Activated T-cell treated with anti-CD3 and anti-CD28 coated beads for 1 hour (primary cell): Measurements from ENCODE around the gene NUSAP1.
A peak's percentile ranks its signal among the peaks of the same experiment; 100 is the strongest.
"Not testable (repeated sequence)": the region's sequence is repeated elsewhere in the genome, so short reads cannot be mapped to it uniquely, and the experiment has no call there.

Experiments used
- DNase-seq: peaks from one replicate; pipeline ENCODE4 v3.0.0-alpha.2; 2020; ENCODE audit warnings: low read depth

NUSAP1 gene, protein sequence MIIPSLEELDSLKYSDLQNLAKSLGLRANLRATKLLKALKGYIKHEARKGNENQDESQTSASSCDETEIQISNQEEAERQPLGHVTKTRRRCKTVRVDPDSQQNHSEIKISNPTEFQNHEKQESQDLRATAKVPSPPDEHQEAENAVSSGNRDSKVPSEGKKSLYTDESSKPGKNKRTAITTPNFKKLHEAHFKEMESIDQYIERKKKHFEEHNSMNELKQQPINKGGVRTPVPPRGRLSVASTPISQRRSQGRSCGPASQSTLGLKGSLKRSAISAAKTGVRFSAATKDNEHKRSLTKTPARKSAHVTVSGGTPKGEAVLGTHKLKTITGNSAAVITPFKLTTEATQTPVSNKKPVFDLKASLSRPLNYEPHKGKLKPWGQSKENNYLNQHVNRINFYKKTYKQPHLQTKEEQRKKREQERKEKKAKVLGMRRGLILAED

DNA sequence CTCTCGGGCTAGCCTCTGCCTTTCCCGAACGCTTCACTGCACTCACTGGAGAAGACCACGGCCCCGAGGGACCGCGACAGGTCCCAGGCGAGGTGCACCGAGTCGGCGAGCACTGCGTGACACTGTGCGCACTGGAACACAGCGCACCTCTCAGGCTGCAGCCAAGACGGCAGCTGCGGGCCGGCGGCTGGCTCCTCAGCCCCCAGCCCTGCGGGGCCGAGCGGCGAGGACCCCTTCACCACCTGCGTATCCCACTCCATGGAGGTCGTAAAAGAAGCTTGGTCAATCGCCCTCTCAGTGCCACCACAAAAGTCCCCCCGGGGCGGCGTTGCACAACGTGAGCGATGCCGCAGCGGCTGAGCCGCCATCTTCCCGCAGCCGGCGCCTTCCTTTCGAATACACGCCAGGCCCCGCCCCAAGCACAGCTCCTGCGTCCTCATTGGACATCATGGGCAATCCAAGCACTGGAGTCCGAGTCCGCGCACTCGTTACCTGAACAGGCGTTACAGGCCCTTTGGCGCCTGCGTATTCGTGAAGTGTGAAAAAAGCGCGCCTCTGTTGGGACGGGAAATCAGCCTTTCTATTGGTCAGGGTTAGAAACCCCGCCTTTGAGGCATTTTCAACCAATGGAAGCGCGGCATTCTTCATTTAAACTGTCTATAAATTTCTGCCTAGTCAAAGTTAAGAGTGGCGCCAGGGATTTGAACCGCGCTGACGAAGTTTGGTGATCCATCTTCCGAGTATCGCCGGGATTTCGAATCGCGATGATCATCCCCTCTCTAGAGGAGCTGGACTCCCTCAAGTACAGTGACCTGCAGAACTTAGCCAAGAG lies at the start of gene NUSAP1, which contains the start of gene OIP5:
Gene NUSAP1 (plus strand): TSS at position 688 of the 832 bp plus-strand sequence. CDS start 77 bp downstream, at position 765.
Gene OIP5 (minus strand): TSS at position 398 of the 832 bp plus-strand sequence. CDS start 30 bp downstream, at position 368.
- DNase-seq: peak; percentile 95

DNA sequence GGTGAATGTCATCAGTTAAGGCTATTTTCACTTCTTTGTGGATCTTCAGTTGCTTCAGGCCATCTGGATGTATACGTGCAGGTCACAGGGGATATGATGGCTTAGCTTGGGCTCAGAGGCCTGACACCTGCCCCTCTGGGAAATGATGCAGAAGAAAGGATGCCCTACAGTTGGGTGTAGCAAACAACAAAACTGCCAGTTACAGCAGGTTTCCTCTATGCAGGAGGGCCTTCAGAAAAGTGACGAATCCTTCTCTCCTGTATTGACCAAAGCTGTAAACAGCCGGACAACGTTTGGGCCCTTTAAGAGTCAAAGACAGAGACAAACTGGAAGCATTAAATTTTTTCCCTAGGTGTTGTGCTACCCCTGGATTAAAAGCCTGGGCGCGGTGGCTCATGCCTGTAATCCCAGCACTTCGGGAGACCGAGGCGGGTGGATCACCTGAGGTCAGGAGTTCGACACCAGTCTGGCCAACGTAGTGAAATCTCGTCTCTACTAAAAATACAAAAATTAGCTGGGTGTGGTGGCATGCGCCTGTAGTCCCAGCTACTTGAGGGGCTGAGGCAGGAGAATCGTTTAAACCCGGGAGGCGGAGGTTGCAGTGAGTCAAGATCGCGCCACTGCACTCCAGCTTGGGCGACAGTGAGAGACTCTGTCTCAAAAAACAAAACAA lies 49.6 kb upstream of the NUSAP1 start:
- DNase-seq: not testable (repeated sequence)

DNA sequence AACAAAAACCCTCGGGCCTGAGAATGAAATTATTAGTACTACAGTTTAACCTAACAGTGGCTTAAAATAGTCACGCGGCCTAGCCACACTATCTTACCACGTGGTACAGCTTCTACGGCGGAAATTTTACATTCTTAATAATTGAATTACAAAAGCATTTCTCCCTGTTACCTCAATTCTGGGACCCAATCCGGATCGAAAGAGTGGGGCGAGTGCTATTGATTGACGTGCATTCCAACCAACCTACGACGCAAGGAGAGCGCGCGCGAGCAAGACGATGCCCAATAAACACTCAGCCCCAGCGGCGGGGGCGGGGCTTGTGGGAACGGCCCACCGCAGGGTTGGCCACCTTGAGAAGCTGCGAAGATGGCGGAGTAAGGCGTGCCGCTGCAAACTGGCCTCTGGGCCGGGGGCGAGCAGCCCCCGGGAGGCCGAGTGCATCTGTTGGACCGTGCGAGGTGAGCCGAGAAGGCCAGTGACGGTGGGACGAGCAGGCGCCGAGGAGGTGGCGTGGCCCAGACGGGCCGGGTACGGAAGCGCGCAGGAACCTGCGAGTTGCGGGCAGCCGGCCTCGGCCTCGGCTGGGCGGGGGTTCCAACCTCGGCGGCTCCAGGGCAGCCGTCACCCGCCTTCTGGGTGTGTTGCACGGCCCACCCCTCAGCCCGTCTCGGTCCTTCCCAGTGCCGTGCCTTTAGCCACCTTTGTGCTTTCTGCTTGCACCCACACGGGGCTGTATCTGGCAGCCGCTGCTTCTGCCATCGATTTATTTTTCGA lies 48.8 kb upstream of the NUSAP1 start:
- DNase-seq: peak; percentile 97

DNA sequence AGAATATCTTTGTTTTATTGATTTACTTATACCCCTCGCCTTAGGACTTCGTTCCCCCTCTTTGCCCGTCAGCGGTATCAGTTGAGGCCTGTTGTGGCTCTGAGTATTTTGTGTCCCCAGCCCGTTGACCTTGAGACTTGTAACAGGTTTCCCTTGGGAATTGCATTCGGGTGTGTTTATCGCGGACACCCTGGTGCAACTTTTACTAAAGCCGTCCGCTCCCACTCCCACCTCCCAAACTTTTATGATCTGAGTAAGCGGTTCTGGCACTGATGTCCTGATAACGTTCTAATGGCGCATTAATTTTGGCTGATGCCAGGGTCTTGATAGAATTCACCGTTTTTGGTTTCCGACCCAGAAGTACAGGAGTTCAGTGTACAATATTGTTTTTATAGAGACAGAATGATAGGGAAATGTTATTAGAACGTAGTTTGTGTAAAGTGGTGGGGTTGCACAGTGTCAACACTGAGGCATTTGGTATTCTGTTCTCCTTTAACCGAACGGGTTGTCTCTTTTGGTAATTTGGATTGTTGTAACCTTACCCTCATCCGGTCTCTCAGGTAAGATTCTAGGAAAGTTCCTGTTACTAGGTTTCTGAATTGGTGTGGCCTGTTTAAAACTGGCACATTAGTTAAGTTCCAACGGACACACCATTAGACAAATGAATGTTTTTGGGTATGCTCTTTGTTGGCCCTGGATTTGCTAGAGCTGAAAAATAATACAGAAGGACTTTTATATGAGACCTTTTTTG lies 48.1 kb upstream of the NUSAP1 start:
- no peak for DNase-seq

DNA sequence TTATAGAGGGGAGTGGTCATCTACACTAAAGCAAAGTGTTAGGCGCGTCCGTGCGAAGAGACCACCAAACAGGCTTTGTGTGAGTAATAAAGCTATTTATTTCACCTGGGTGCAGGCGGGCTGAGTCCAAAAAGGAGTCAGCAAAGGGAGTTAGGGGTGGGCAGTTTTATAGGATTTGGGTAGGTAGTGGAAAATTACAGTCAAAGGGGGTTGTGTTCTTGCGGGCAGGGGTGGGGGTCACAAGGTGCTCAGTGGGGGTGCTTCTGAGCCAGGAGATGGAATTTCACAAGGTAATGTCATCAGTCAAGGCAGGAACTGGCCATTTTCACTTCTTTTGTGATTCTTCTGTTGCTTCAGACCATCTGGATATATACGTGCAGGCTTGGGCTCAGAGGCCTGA lies 47.4 kb upstream of the NUSAP1 start:
- DNase-seq: no peak

DNA sequence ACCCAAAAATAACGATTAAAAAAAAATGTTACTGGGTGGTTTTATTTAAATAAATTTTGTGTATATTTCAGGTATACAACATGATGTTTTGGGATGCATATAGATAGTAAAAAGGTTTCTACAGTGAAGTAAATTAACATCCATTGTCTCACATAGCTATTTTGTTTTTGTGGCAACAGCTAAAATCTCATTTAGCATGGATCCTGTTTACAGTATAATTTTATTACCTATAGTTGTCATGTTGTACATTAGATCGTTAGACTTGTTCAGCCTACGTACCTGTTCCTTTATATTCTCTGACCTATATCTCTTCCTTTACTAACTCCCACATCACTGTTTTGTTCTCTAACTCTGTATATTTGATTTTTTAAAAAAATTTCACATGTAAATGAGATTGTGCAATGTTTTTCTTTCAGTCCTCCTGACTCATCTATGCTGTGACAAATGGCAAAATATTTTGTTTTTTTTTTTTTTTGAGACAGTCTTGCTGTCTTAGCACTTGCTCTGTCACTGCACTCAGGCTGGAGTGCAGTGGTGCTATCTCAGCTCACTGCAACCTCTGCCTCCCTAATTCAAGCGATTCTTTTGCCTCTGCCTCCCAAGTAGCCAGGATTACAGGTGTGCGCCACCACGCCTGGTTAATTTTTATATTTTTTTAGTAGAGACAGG lies 45.9 kb upstream of the NUSAP1 start:
- DNase-seq: no peak

DNA sequence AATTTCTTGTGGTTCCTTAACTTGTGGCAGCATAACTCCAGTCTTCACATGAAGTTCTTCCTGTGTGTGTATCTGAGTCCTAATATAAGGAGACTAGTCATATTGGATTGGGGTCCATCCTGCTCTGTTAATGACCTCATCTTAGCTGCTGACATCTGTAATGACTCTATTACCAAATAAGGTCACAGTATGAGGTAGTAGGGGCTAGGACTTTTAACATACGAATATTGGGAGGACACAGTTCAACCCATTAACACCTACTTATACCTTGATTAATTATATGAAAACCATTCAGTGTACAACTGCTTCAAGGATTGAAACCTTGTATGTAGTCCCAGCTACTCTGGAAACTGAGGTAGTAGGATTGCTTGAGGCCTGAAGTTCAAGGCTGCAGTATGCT lies 44.2 kb upstream of the NUSAP1 start:
- no peak for DNase-seq

DNA sequence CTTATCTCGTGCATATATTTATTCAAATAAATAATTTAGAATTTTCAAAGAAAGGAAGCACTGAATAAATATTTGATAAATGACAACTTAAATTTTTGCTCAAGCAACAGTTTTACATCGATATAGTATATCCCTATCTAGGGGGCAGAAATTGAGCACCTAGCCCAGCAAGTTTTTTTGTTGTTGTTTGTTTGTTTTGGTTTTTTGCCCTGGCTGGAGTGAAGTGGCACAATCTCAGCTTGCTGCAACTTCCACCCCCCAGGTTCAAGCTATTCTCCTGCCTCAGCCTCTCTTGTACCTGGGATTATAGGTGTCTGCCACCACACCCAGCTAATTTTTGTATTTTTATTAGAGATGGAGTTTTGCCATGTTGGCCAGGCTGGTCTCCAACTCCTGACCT lies 42.7 kb upstream of the NUSAP1 start:
- no peak for DNase-seq

DNA sequence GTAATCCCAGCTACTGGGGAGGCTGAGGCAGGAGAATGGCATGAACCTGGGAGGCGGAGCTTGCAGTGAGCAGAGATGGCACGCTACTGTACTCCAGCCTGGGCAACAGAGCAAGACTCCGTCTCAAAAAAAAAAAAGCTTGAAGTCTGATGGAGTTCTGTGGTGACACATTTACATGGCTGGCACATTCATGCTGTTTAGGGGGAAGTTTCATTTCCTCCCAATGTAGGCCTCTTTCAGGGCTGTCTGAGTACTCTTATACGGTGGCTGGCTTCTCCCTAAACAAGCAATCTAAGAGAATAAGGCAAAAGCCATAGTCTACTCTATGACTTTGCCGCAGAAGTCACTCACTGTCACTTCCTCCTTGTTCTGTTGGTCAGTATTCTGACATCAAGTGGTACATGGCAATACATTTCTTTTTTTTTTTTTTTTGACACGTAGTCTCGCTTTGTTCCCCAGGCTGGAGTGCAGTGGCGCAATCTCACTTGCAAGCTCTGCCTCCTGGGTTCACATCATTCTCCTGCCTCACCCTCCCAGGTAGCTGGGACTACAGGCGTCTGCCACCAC lies 41.5 kb upstream of the NUSAP1 start:
- DNase-seq: no peak

DNA sequence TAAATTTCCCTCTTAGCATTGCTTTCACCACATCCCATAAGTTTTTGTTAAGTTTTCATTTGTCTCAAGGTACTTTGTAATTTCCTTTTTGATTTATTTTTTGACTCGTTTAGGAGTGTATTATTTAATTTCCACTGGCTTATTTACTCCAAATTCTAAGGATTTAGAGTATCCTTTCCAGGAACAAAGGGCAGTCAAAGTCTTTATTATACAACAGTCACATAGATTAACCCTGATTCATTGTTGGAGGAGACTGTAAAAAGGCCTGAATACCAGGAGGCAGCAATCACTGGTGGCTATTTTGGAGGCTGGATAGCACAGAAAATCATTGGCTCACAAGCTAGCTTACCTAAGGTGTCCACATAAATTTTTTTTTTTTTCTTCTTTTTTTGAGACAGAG lies 40.2 kb upstream of the NUSAP1 start:
- no peak for DNase-seq

DNA sequence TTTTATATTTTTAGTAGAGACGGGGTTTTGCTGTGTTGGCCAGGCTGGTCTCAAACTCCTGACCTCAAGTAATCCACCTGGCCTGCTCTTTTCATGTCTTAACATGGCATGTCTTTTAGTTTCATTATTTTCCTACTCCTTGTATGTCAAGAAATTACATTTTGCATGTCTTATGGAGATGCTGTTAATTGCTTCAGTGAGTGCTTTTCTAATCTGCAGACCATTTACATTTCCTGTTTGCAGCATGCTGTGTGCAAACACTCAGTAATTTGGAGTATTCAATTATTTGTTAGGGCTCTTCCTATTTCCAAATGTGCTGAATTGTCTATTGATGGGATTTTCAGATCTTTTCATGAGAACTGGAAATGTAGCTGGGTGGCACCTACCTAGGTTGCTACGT lies 31.5 kb upstream of the NUSAP1 start:
- DNase-seq: not testable (repeated sequence)

DNA sequence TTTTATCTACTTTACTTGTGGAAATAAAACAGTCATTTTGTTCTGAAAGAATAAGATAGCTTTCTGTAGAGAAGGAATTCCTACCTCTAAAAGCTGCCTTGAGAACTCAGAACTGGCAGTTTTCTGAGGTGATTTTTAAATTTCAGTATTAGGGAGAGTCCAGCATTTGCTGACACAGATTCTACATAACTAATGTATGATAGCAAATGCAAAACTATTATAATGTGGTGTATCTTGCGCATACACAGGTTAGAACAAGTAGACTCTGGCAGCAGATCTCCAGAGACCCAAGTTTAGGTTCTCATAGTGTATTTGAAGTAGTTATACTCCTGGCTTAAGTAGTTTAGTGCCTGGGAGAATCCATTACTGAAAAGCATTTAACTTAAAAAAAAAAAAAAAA lies 31.1 kb upstream of the NUSAP1 start:
- DNase-seq: no peak

DNA sequence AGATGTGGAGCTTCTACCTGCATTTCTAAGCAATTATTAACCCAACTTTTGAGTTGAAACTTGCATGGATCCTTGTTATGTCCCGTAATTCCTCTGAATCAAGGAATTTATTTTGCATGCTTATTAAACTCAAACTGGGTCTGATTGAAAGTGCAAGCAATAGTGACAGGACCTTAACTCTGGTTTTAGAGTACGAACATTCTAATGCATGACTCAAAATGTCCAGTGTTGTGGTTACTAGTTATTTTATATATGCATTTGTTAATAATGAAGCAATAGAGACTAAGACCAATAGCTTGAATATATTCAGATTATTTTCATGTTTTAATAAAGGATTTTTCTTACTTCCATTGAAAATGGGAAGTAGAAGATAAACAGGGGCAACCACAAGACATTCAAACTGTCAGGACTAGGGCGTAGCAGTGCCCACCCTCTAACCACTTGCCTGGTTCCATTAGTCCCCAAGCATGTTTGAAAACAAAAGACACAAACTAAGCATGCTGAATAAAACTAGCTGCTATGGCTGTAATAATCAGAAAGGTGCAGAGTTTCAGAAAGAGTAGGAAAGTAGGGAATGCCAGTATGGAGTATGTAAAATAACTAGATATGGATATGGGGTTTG lies 28.4 kb upstream of the NUSAP1 start:
- DNase-seq: no peak

DNA sequence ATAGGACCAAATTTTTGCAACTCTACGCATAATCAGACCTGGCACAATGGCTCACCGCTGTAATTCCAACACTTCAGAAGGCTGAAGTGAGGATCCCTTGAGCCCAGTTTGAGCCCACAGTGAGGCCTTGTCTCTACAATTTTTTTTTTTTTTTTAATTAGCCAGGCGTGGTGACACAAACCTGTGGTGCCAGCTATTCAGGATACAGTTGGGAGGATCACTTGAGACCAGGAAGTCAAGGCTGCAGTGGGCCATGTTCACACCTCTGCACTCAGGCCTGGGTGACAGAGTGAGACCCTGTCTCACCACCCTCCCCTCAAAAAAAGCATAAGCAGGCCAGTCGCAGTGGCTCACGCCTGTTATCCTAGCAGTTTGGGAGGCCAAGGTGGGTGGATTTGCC lies 25.0 kb upstream of the NUSAP1 start:
- DNase-seq: no peak

DNA sequence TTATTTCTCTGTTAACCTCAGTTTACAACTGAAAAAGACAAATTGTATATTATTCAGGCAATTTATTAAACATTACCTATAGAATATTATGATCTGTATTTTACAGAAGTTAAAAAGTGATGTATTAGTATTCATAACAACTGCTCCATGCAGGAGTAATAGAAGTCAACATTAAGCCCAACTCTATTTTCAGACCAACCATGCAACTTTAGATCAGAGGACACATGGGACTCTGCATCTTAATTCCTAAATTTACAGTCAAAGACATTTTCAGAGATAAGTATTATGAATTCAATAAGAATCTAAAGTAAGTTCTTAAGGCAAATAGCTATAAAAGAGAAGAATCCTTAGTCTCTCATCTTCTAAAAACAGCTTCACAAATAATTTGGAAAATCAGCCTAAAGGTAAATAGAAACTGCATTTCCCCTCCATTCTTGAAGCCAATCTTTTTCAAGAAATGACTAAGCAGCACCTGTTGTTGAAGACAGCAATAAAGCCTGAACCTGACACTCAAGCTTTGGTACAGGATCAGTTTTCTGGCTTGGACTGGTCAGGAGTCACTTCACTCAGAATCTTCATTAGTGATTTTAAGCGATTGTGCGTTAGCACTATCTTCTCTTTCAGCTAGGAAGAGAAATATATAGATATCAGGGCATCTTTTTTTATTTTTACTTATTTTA lies 23.3 kb upstream of the NUSAP1 start:
- DNase-seq: no peak

DNA sequence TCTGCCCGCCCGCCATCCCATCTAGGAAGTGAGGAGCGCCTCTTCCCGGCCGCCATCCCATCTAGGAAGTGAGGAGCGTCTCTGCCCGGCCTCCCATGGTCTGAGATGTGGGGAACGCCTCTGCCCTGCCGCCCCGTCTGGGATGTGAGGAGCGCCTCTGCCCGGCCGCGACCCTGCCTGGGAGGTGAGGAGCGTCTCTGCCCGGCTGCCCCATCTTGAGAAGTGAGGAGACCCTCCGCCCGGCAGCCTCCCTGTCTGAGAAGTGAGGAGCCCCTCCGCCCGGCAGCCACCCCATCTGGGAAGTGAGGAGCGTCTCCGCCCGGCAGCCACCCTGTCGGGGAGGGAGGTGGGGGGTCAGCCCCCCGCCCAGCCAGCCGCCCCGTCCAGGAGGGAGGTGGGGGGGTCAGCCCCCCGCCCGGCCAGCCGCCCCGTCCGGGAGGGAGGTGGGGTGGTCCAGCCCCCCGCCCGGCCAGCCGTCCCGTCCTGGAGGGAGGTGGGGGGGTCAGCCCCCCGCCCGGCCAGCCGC lies 11.8 kb upstream of the NUSAP1 start:
- DNase-seq: not testable (repeated sequence)

DNA sequence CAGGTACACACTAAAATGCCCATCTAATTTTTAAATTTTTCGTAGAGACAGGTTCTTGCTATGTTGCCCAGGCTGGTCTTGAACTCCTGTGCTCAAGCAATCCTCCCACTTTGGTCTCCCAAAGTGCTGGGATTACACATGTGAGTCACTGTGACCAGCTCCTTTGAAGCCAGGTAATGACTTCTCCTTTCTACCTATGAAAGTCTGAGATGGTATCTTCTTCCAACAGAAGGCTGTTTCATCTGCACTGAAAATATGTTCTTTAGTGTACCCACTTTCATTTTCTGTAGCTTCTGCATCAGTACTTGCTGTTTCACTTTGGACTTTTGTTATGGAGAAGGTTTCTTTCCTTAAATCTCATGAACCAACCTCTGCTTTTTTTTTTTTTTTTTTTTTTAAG lies 9.1 kb upstream of the NUSAP1 start:
- DNase-seq: no peak

DNA sequence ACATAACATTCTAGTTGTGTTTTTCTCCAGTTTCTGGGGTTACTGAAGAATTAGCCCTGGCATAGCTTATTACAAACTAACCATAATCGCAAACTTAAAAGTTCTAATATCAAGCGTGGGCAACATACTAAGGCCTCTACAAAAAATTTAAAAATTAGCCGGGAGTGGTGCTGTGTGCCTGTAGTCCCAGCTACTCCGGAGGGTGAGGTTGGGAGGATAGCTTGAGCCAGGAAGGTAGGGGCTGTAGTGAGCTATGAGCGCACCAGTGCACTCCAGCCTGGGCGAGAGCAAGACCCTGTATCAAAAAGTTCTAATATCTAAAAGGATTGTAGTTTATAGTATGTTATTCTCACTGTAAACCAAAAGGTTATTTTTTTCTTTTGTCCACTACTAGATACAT lies 1.4 kb upstream of the NUSAP1 start:
- DNase-seq: no peak

DNA sequence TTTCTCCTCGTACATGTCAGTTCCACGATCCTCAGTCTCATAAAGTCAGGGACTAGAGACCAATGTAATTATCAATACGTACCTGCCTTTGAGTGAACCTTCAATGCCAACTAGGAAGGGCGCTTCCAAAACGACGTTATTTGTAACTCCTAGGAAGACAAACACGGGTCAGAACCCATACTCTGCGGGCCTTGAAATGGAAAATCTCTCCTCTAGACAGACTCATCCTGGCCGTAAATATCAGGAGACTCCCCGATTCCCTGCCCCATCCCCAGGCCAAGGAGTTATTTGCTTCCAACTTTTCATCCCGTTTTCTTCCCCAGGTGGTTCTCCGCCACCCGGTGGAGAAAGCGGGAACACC lies 868 bp upstream of the NUSAP1 start:
- DNase-seq: no peak
